ENCODE measurements around the gene RGS16.

RGS16 gene

GRCh38 chr1:182580736-182581135 lies 23.5 kb downstream of the RGS16 start:
- DNase-seq (ENCODE audit: low spot score), result no peak

- no peak for DNase-seq (ENCODE audit: low spot score)
Measured at GRCh38 chr1:182575540-182576149, 28.5 kb downstream of the RGS16 start.

- DNase-seq (ENCODE audit: low spot score), result no peak
Measured at GRCh38 chr1:182574156-182574555, 30.0 kb downstream of the RGS16 start.

- no peak for DNase-seq (ENCODE audit: low spot score)
Measured at GRCh38 chr1:182570611-182570970, 33.6 kb downstream of the RGS16 start.

GRCh38 chr1:182569939-182570610 lies 34.1 kb downstream of the RGS16 start:
- DNase-seq (ENCODE audit: low spot score), result no peak

GRCh38 chr1:182568647-182569284 lies 35.4 kb downstream of the RGS16 start:
- no peak for DNase-seq (ENCODE audit: low spot score)

- DNase-seq (ENCODE audit: low spot score), result no peak
Measured at GRCh38 chr1:182567629-182568028, 36.6 kb downstream of the RGS16 start.

GRCh38 chr1:182565537-182565936 lies 38.7 kb downstream of the RGS16 start:
- no peak for DNase-seq (ENCODE audit: low spot score)

- no peak for DNase-seq (ENCODE audit: low spot score)
Measured at GRCh38 chr1:182564406-182565004, 39.7 kb downstream of the RGS16 start.

GRCh38 chr1:182563095-182563494 lies 41.1 kb downstream of the RGS16 start:
- no peak for DNase-seq (ENCODE audit: low spot score)

GRCh38 chr1:182561456-182561855 lies 42.7 kb downstream of the RGS16 start:
- no peak for DNase-seq (ENCODE audit: low spot score)

GRCh38 chr1:182560392-182560984 lies 43.7 kb downstream of the RGS16 start:
- no peak for DNase-seq (ENCODE audit: low spot score)

GRCh38 chr1:182556279-182556678 lies 47.9 kb downstream of the RGS16 start:
- no peak for DNase-seq (ENCODE audit: low spot score)

- DNase-seq (ENCODE audit: low spot score), result no peak
Measured at GRCh38 chr1:182555493-182555892, 48.7 kb downstream of the RGS16 start.

- no peak for DNase-seq (ENCODE audit: low spot score)
Measured at GRCh38 chr1:182552527-182552926, 51.7 kb downstream of the RGS16 start.

GRCh38 chr1:182549811-182550210 lies 54.4 kb downstream of the RGS16 start:
- DNase-seq (ENCODE audit: low spot score), result no peak

GRCh38 chr1:182549346-182549745 lies 54.8 kb downstream of the RGS16 start:
- DNase-seq (ENCODE audit: low spot score), result no peak
